CD8-positive, alpha-beta memory T cell (primary cell): ENCODE results near the gene CARD6. TPM values are rescaled to one million over a fixed set of nuclear protein-coding genes. Genes with fewer than 3 reads are reported as not detected.
"Not testable (repeated sequence)": the region's sequence is repeated elsewhere in the genome, so short reads cannot be mapped to it uniquely, and the experiment has no call there.

ENCODE experiments used
- CTCF ChIA-PET: fragments of 350-600 bp; sonication (Branson Sonifier 250); formaldehyde crosslinking; loops from one replicate; lab custom pipeline; 2021; ENCODE audit warnings: antibody characterized with exemption; lab: Charles Lee
- POLR2A ChIA-PET: fragments of 350-600 bp; sonication (Branson Sonifier 250); formaldehyde crosslinking; loops from one replicate; lab custom pipeline; 2021; ENCODE audit warnings: antibody characterized with exemption; lab: Charles Lee
- DNase-seq, 5 donors: peaks; one replicate each; pipeline versions ENCODE4 v3.0.0 to v3.0.0-alpha.2; 2020 to 2022; ENCODE audit warnings: mixed read lengths in 1 of 5
- H3K27ac ChIP-seq: one replicate; pipeline ENCODE4 v1.7.0; 2013; ENCODE audit warnings: low read depth, mild to moderate bottlenecking, low read length, moderate library complexity
- H3K27me3 ChIP-seq: 2 replicates; pipeline ENCODE4 v1.7.0; 2013; ENCODE audit warnings: low read length, mild to moderate bottlenecking; ENCODE audit not compliant: insufficient read depth, poor library complexity, severe bottlenecking
- H3K36me3 ChIP-seq: 2 replicates; pipeline ENCODE4 v1.7.0; 2013; ENCODE audit warnings: mild to moderate bottlenecking, low read length, moderate library complexity; ENCODE audit not compliant: insufficient read depth
- H3K4me1 ChIP-seq: 2 replicates; pipeline ENCODE4 v1.7.0; 2013; ENCODE audit warnings: mild to moderate bottlenecking, low read length, moderate library complexity; ENCODE audit not compliant: insufficient read depth
- H3K4me3 ChIP-seq: 2 replicates; pipeline ENCODE4 v1.7.0; 2013; ENCODE audit warnings: mild to moderate bottlenecking, low read length
- H3K9me3 ChIP-seq: 2 replicates; pipeline ENCODE4 v1.7.0; 2013; ENCODE audit warnings: mild to moderate bottlenecking, low read length
- H3K27ac Mint-ChIP-seq, 8 donors: one replicate each; pipeline ENCODE4 v1.8.0; 2020 to 2021; ENCODE audit warnings: mixed read lengths in 8 of 8, mild to moderate bottlenecking in 6 of 8, inconsistent platforms in 3 of 8, moderate library complexity in 3 of 8
- H3K27me3 Mint-ChIP-seq, 2 donors: one replicate each; pipeline ENCODE4 v1.8.0; 2020 to 2021; ENCODE audit warnings: mixed read lengths in 2 of 2, mild to moderate bottlenecking in 1 of 2, moderate library complexity in 1 of 2
- H3K36me3 Mint-ChIP-seq, 3 donors: one replicate each; pipeline ENCODE4 v1.8.0; 2020 to 2021; ENCODE audit warnings: mixed read lengths in 3 of 3, inconsistent platforms in 1 of 3, mild to moderate bottlenecking in 1 of 3
- H3K4me1 Mint-ChIP-seq, 3 donors: one replicate each; pipeline ENCODE4 v1.8.0; 2020 to 2021; ENCODE audit warnings: mixed read lengths in 3 of 3, inconsistent platforms in 1 of 3, mild to moderate bottlenecking in 1 of 3
- H3K4me3 Mint-ChIP-seq, 7 donors: one replicate each; pipeline ENCODE4 v1.8.0; 2020 to 2021; ENCODE audit warnings: mixed read lengths in 7 of 7, mild to moderate bottlenecking in 6 of 7, moderate library complexity in 4 of 7, inconsistent platforms in 2 of 7
- H3K9me3 Mint-ChIP-seq, 5 donors: one replicate each; pipeline ENCODE4 v1.8.0; 2020 to 2022; ENCODE audit warnings: mixed read lengths in 5 of 5, mild to moderate bottlenecking in 3 of 5, moderate library complexity in 2 of 5, inconsistent platforms in 1 of 5
- polyA plus RNA-seq: library from polyadenylated mRNA; unstranded; fragments of 300-500 nt; fragmentation: Illumina TruSeq; gene quantifications from one replicate; pipeline ENCODE4 v1.2.3, GENCODE V29; 2021
- total RNA-seq, 2 experiments: library from RNA; stranded (reverse); gene quantifications; one replicate each; pipeline ENCODE4 v1.2.3, GENCODE V29; 2021

The CARD6 gene
- total and polyA plus RNA-seq, 3 experiments from 2014 or later: 1.8 to 2.3 (median 2.1) TPM

- H3K4me1 Mint-ChIP-seq: no peaks in the 10 kb centered on the region
- H3K9me3 Mint-ChIP-seq: peaks cover 4 to 10% (median 8%) of the 10 kb centered on the region in 5 donors
- CTCF ChIA-PET: no interaction called here
- no peaks in the 10 kb centered on the region for H3K4me1 ChIP-seq
- no peaks in the 10 kb centered on the region for H3K9me3 ChIP-seq
- H3K27ac Mint-ChIP-seq: no peak overlapping the region
- no peaks in the 10 kb centered on the region for H3K36me3 ChIP-seq
- peak overlapping the region in 1 of 7 donors; percentile 32 for H3K4me3 Mint-ChIP-seq
- H3K36me3 Mint-ChIP-seq: peaks cover 0 to 8% (median 2%) of the 10 kb centered on the region in 3 donors
- POLR2A ChIA-PET: no interaction called here
- H3K27me3 ChIP-seq: no peaks in the 10 kb centered on the region
- no peak overlapping the region for H3K4me3 ChIP-seq
- DNase-seq: no peak
- no peak overlapping the region for H3K27ac ChIP-seq
- H3K27me3 Mint-ChIP-seq: peaks cover 4 to 20% of the 10 kb centered on the region in 2 donors
These were observed 28.2 kb downstream of the CARD6 start for GRCh38 chr5:40869384-40869783.

DNA sequence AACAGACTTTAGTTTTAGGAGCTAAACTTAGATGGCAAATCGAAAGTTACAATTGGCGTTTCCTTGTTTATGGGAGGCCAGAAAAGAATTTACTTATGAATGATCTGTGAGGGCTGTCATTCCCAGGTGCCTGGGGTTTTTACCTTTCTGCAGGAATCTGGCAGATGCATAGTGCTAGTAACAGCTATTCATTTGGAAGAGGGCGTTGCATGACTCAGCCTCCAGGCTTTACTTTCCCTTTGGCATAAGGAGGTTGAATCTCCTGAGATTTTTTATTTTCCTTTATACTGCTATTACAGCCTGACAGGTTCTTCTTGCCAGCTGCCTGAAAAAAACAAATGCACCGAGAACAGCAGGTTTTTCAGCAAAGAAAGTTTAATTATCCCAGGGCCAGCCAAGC is 30.0 kb downstream of the CARD6 start:
- no peaks in the 10 kb centered on the region for H3K4me1 ChIP-seq
- H3K36me3 ChIP-seq: no peaks in the 10 kb centered on the region
- Mint-ChIP-seq H3K4me3 (no peak overlapping the region), H3K27me3 (peaks cover 3 to 27% of the 10 kb centered on the region in 2 donors), H3K4me1 (no peaks in the 10 kb centered on the region), H3K27ac (no peak overlapping the region), H3K36me3 (peaks cover 0 to 4% (median 0%) of the 10 kb centered on the region in 3 donors), H3K9me3 (no peaks in the 10 kb centered on the region)
- POLR2A ChIA-PET: no interaction called here
- no peaks in the 10 kb centered on the region for H3K9me3 ChIP-seq
- CTCF ChIA-PET: interaction anchor here (0.9 kb wide), 1 partner anchor 1292 kb away, joined by 3 read pairs; no protein-coding TSS in a partner anchor
- DNase-seq: no peak
- no peak overlapping the region for H3K27ac ChIP-seq
- no peaks in the 10 kb centered on the region for H3K27me3 ChIP-seq
- H3K4me3 ChIP-seq: no peak overlapping the region

DNA sequence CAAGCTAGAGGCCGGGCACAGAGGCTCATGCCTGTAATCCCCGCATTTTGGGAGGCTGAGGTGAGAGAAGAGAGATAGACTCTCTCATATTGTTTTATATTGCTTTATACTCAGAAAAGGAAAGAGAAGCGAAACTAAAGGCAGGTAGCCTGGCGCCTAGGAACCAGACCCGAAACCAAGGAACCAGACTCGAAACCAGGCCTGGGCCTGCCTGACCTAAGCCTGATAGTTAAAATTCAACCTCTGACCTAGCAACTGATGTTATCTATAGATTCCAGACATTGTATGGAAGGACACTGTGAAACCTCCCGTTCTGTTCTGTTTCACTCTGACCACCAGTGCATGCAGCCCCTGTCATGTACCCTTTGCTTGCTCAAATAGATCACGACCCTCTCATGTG is 31.1 kb downstream of the CARD6 start:
- H3K4me1 ChIP-seq, H3K27ac ChIP-seq, H3K36me3 ChIP-seq, H3K4me3 Mint-ChIP-seq, DNase-seq, H3K27ac Mint-ChIP-seq, H3K4me1 Mint-ChIP-seq, H3K27me3 ChIP-seq, H3K36me3 Mint-ChIP-seq, CTCF ChIA-PET, POLR2A ChIA-PET, H3K9me3 Mint-ChIP-seq, H3K9me3 ChIP-seq, H3K4me3 ChIP-seq: not testable (repeated sequence)
- H3K27me3 Mint-ChIP-seq: peaks cover 3 to 31% of the 10 kb centered on the region in 2 donors

DNA sequence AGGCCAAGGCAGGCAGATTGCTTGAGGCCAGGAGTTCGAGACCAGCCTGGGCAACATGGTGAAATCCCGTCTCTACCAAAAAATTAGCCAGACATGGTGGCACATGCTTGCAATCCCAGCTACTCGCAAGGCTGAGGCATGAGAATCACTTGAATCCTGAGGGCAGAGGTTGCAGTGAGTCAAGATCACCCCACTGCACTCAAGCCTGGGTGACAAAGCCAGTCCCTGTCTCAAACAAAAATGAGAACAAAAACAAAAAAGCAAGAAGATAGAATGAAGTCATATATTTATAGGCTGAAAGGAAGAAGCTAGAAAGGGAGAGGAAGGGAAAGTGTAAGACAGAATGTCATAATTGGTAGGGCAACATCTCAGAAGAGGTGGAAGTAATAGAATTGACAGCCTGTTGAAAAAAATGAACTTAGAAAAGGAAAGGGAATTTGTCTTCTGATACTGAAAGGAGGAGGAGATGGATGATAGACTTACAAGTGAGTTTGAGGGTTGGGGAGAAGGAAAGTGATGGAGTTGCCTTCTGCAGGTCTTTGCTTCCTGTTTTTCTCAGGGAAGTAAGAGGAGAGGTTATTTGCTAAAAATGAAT is 32.2 kb downstream of the CARD6 start:
- Mint-ChIP-seq H3K4me1 (no peaks in the 10 kb centered on the region), H3K27me3 (peaks cover 3 to 31% of the 10 kb centered on the region in 2 donors)
- CTCF ChIA-PET: no interaction called here

GRCh38 chr5:40875958-40876357 is 34.8 kb downstream of the CARD6 start:
- Mint-ChIP-seq H3K27ac (no peak overlapping the region), H3K4me3 (no peak overlapping the region), H3K4me1 (peaks cover 0 to 6% (median 0%) of the 10 kb centered on the region in 3 donors), H3K27me3 (peaks cover 4 to 27% of the 10 kb centered on the region in 2 donors), H3K9me3 (peaks cover 0 to 4% (median 0%) of the 10 kb centered on the region in 5 donors), H3K36me3 (peaks cover 0 to 4% (median 0%) of the 10 kb centered on the region in 3 donors)
- Histone ChIP-seq H3K9me3 (no peaks in the 10 kb centered on the region), H3K27me3 (no peaks in the 10 kb centered on the region), H3K27ac (no peak overlapping the region), H3K4me3 (no peak overlapping the region), H3K36me3 (no peaks in the 10 kb centered on the region), H3K4me1 (no peaks in the 10 kb centered on the region)
- CTCF ChIA-PET: no interaction called here
- POLR2A ChIA-PET: no interaction called here
- no peak for DNase-seq

More for the DNA sequence above, 32.2 kb downstream of the CARD6 start:
- Mint-ChIP-seq H3K4me3 (no peak overlapping the region), H3K36me3 (peaks cover 0 to 4% (median 0%) of the 10 kb centered on the region in 3 donors), H3K27ac (no peak overlapping the region), H3K9me3 (peaks cover 0 to 4% (median 0%) of the 10 kb centered on the region in 5 donors)
- H3K9me3 ChIP-seq: no peaks in the 10 kb centered on the region
- H3K4me3 ChIP-seq: no peak overlapping the region
- no peaks in the 10 kb centered on the region for H3K27me3 ChIP-seq
- no peaks in the 10 kb centered on the region for H3K36me3 ChIP-seq
- no peaks in the 10 kb centered on the region for H3K4me1 ChIP-seq
- no peak overlapping the region for H3K27ac ChIP-seq
- DNase-seq: no peak
- POLR2A ChIA-PET: no interaction called here

- H3K4me1 ChIP-seq: no peaks in the 10 kb centered on the region
- H3K36me3 ChIP-seq: no peaks in the 10 kb centered on the region
- H3K27me3 ChIP-seq: no peaks in the 10 kb centered on the region
- no peaks in the 10 kb centered on the region for H3K9me3 ChIP-seq
- H3K27ac ChIP-seq: no peak overlapping the region
- ChIA-PET POLR2A (no interaction called here), CTCF (no interaction called here)
- Mint-ChIP-seq H3K36me3 (peaks cover 0 to 4% (median 0%) of the 10 kb centered on the region in 3 donors), H3K9me3 (peaks cover 0 to 4% (median 0%) of the 10 kb centered on the region in 5 donors), H3K4me3 (no peak overlapping the region), H3K4me1 (peaks cover 0 to 6% (median 0%) of the 10 kb centered on the region in 3 donors), H3K27me3 (peaks cover 3 to 28% of the 10 kb centered on the region in 2 donors), H3K27ac (peak overlapping the region in 1 of 8 donors; percentile 51)
- H3K4me3 ChIP-seq: no peak overlapping the region
- DNase-seq: no peak
These were observed 36.3 kb downstream of the CARD6 start for GRCh38 chr5:40877371-40877988.

GRCh38 chr5:40879163-40879942 is 38.2 kb downstream of the CARD6 start:
- DNase-seq: peak in 2 of 5 donors; percentile 10 to 31
- no peak overlapping the region for H3K4me3 ChIP-seq
- Mint-ChIP-seq H3K27me3 (peaks cover 1 to 25% of the 10 kb centered on the region in 2 donors), H3K9me3 (peaks cover 0 to 4% (median 0%) of the 10 kb centered on the region in 5 donors), H3K36me3 (peaks cover 0 to 2% (median 0%) of the 10 kb centered on the region in 3 donors), H3K27ac (no peak overlapping the region), H3K4me3 (no peak overlapping the region), H3K4me1 (peaks cover 0 to 6% (median 0%) of the 10 kb centered on the region in 3 donors)
- H3K4me1 ChIP-seq: no peaks in the 10 kb centered on the region
- H3K27me3 ChIP-seq: no peaks in the 10 kb centered on the region
- no peaks in the 10 kb centered on the region for H3K36me3 ChIP-seq
- H3K27ac ChIP-seq: no peak overlapping the region
- ChIA-PET POLR2A (no interaction called here), CTCF (interaction anchor here (1.0 to 1.4 kb wide), 3 partner anchors 930 to 1166 kb away, joined by 3 to 4 read pairs (median 3); no protein-coding TSS in a partner anchor)
- H3K9me3 ChIP-seq: no peaks in the 10 kb centered on the region

DNA sequence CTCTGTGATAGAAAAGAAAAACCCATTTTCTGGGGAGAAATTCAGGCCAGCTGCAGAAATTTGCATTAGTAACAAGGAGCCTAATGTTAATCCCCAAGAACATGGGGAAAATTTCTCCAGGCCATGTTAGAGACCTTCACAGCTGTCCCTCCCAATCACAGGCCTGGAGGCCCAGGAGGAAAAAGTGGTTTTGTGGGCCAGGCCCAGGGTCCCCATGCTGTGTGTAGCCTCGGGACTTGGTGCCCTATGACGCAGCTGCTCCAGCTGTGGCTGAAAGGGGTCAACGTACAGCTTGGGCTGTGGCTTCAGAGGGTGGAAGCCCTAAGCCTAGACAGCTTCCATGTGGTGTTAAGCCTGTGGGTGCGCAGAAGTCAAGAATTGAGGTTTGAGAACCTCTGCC is 41.1 kb downstream of the CARD6 start:
- CTCF ChIA-PET: no interaction called here
- no peak for DNase-seq

More for the DNA sequence above, 41.1 kb downstream of the CARD6 start:
- POLR2A ChIA-PET: no interaction called here
- Mint-ChIP-seq H3K27me3 (peaks cover 1 to 14% of the 10 kb centered on the region in 2 donors), H3K4me1 (peaks cover 0 to 6% (median 0%) of the 10 kb centered on the region in 3 donors), H3K9me3 (peaks cover 0 to 2% (median 0%) of the 10 kb centered on the region in 5 donors), H3K27ac (no peak overlapping the region), H3K36me3 (no peaks in the 10 kb centered on the region), H3K4me3 (no peak overlapping the region)
- Histone ChIP-seq H3K9me3 (no peaks in the 10 kb centered on the region), H3K36me3 (no peaks in the 10 kb centered on the region), H3K27ac (no peak overlapping the region), H3K4me3 (no peak overlapping the region), H3K27me3 (no peaks in the 10 kb centered on the region), H3K4me1 (no peaks in the 10 kb centered on the region)
